HG03175 (cell line): Measurements from ENCODE around the gene UBXN2A.
"Not testable (repeated sequence)": the region's sequence is repeated elsewhere in the genome, so short reads cannot be mapped to it uniquely, and the experiment has no call there.

Source experiments
- ATAC-seq: cut with Tn5 transposase; IDR thresholded peaks from one replicate; pipeline ENCODE4 v1.9.1; 2021; ENCODE audit warnings: mild to moderate bottlenecking, moderate library complexity; ENCODE audit not compliant: unreplicated experiment

The UBXN2A gene

GRCh38 chr2:24011250-24012104 lies 71.2 kb downstream of the UBXN2A start:
- no peak for ATAC-seq

GRCh38 chr2:24012521-24013188 lies 72.4 kb downstream of the UBXN2A start:
- no peak for ATAC-seq

GRCh38 chr2:24014902-24015301 lies 74.6 kb downstream of the UBXN2A start:
- ATAC-seq: not testable (repeated sequence)

GRCh38 chr2:24015562-24016375 lies 75.5 kb downstream of the UBXN2A start:
- ATAC-seq: no peak

GRCh38 chr2:24016376-24016761 lies 76.1 kb downstream of the UBXN2A start:
- ATAC-seq: no peak

- no peak for ATAC-seq
These were observed 76.8 kb downstream of the UBXN2A start for GRCh38 chr2:24016853-24017703.

GRCh38 chr2:24017711-24018110 lies 77.4 kb downstream of the UBXN2A start:
- ATAC-seq: no peak

GRCh38 chr2:24018241-24018640 lies 78.0 kb downstream of the UBXN2A start:
- ATAC-seq: no peak

- ATAC-seq: no peak
These were observed 79.5 kb downstream of the UBXN2A start for GRCh38 chr2:24019729-24020128.

- no peak for ATAC-seq
These were observed 80.0 kb downstream of the UBXN2A start for GRCh38 chr2:24020244-24020643.

GRCh38 chr2:24021122-24021998 lies 81.1 kb downstream of the UBXN2A start:
- no peak for ATAC-seq

GRCh38 chr2:24022324-24022974 lies 82.2 kb downstream of the UBXN2A start:
- no peak for ATAC-seq

- ATAC-seq: no peak
These were observed 82.8 kb downstream of the UBXN2A start for GRCh38 chr2:24022975-24023575.

- no peak for ATAC-seq
These were observed 83.8 kb downstream of the UBXN2A start for GRCh38 chr2:24024018-24024417.

GRCh38 chr2:24024996-24025663 lies 84.9 kb downstream of the UBXN2A start:
- ATAC-seq: no peak

- no peak for ATAC-seq
These were observed 86.0 kb downstream of the UBXN2A start for GRCh38 chr2:24026233-24026632.

GRCh38 chr2:24038786-24039499 lies 98.7 kb downstream of the UBXN2A start:
- no peak for ATAC-seq
